ENCODE measurements around the gene SLC6A3. TPM values are rescaled to one million over a fixed set of nuclear protein-coding genes. Genes with fewer than 3 reads are reported as not detected.

Gene SLC6A3
- total and polyA plus RNA-seq, 2 donors (not counting 1 experiment from before 2014, with no cell fraction given) = 0.01 to 0.15 TPM

- no peak overlapping the region for H3K27ac Mint-ChIP-seq
- no peak for DNase-seq
These were observed 27.0 kb upstream of the SLC6A3 start for GRCh38 chr5:1471997-1472963.

More at GRCh38 chr5:1471997-1472963, 27.0 kb upstream of the SLC6A3 start:
- no peaks in the 10 kb centered on the region for H3K4me1 Mint-ChIP-seq
- no peak overlapping the region for H2AFZ ChIP-seq (ENCODE audit: insufficient read depth, low read depth, low read length, poor library complexity, severe bottlenecking)
- H3K9me3 ChIP-seq (ENCODE audit: control extremely low read depth in 1 of 3, control insufficient read depth in 2 of 3, insufficient read depth in 1 of 3, low read length in 2 of 3) = no peaks in the 10 kb centered on the region
- peaks cover 2 to 77% of the 10 kb centered on the region in 2 experiments for H3K36me3 ChIP-seq (replicated peaks in 1 of 2; ENCODE audit: control extremely low read depth in 1 of 2, control insufficient read depth in 1 of 2, extremely low read depth in 1 of 2, insufficient read depth in 2 of 2, low read length in 1 of 2)
- intact Hi-C loops (cut with micrococcal nuclease) = no loop called here
- peaks cover 35% of the 10 kb centered on the region for H4K20me1 ChIP-seq (ENCODE audit: control insufficient read depth, insufficient read depth, low read length, poor library complexity, severe bottlenecking)
- H3K27ac ChIP-seq (ENCODE audit: low read length in 2 of 2) = no peak overlapping the region
- no peak overlapping the region for H3K4me2 ChIP-seq (replicated peaks; ENCODE audit: low read depth, low read length, poor library complexity, severe bottlenecking)
- H3K4me1 ChIP-seq (ENCODE audit: control insufficient read depth in 2 of 2, insufficient read depth in 2 of 2, low read length in 2 of 2) = peaks cover 0 to 2% of the 10 kb centered on the region in 2 donors
- peaks cover 22% of the 10 kb centered on the region for H3K79me2 ChIP-seq (ENCODE audit: control insufficient read depth, insufficient read depth, low read length)
- no peaks in the 10 kb centered on the region for H3K27me3 Mint-ChIP-seq
- no peaks in the 10 kb centered on the region for H3K9me3 Mint-ChIP-seq (ENCODE audit: insufficient read depth)
- H3K4me3 ChIP-seq (ENCODE audit: control extremely low read depth in 1 of 5, extremely low read depth in 1 of 5, insufficient read depth in 1 of 5, low read depth in 2 of 5, low read length in 4 of 5) = no peak overlapping the region
- ChIA-PET POLR2A (no interaction called here), CTCF (interaction anchor here (1.0 kb wide), 1 partner anchor 9 kb away, joined by 3 read pairs; no protein-coding TSS in a partner anchor)
- 98% methylated on average over 26 of the region's 27 CpGs for WGBS (ENCODE audit: insufficient coverage)
- no peak for TF ChIP-seq EZH2 (IDR thresholded peaks at IDR 0.05; ENCODE audit: borderline replicate concordance, insufficient read depth, low read depth, low read length, poor library complexity, severe bottlenecking)
- no peak for TF ChIP-seq CTCF (IDR thresholded peaks at IDR 0.05)
- no peak for ATAC-seq (ENCODE audit: low read depth)
- H3K27me3 ChIP-seq (replicated peaks in 1 of 4; ENCODE audit: control extremely low read depth in 1 of 4, control insufficient read depth in 3 of 4, insufficient read depth in 4 of 4, low read length in 3 of 4) = no peaks in the 10 kb centered on the region
- no peak overlapping the region for H3K4me3 Mint-ChIP-seq
- H3K9ac ChIP-seq (ENCODE audit: low read length) = no peak overlapping the region

Data from B cell (primary cell).